HG03064 (cell line): ENCODE measurements around the gene SORCS3.

Experiments used
- ATAC-seq: cut with Tn5 transposase; IDR thresholded peaks from one replicate; pipeline ENCODE4 v1.9.1; 2021; ENCODE audit warnings: low read depth; ENCODE audit not compliant: unreplicated experiment

Gene SORCS3

DNA sequence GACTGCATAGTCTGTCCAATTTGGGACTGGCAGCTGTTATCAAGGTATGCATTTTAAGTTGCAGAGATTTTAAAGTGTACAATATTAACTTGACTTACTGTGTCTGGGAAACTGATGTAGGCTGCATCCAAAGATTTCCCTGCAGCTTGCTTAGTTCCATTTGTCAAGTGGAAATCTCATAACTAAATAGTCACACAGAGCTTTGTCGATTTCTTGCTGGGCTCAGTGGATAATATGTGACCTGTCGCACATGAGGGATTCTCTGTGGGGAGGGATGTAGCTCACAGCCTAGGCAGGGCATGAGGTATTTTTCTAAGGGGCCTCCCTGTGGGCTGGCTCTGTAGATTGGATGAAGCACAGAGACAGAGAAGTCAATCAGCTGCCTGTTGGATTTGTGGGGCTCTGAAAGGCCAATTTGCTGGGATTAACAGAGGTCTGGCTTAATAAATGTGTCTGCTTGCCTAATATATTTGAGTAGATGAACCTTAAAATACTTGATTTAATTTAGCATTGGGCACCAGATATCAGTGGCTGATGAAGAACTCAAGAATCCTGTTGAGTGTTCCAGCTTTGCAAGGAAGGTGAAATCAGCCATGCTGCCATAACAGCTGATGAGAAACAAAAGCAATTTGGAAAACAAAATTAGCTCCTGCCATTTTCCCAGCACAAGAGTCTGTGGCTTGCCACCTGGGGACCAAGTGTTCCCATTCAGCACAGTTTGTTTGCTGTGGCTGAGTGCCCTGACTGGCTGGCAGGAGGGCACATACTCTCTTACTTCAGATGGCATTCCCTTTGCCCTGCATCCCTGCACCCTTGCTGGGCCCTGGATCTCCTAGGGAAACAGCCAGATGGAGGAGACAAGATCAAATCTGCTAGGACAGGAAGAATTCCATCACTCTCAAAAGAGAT, 598.5 kb downstream of the SORCS3 start:
- no peak for ATAC-seq

GRCh38 chr10:105241254-105241653, 600.2 kb downstream of the SORCS3 start:
- ATAC-seq: no peak

GRCh38 chr10:105243381-105243780, 602.3 kb downstream of the SORCS3 start:
- no peak for ATAC-seq

- no peak for ATAC-seq
Observed at GRCh38 chr10:105243825-105244224, 602.7 kb downstream of the SORCS3 start.

DNA sequence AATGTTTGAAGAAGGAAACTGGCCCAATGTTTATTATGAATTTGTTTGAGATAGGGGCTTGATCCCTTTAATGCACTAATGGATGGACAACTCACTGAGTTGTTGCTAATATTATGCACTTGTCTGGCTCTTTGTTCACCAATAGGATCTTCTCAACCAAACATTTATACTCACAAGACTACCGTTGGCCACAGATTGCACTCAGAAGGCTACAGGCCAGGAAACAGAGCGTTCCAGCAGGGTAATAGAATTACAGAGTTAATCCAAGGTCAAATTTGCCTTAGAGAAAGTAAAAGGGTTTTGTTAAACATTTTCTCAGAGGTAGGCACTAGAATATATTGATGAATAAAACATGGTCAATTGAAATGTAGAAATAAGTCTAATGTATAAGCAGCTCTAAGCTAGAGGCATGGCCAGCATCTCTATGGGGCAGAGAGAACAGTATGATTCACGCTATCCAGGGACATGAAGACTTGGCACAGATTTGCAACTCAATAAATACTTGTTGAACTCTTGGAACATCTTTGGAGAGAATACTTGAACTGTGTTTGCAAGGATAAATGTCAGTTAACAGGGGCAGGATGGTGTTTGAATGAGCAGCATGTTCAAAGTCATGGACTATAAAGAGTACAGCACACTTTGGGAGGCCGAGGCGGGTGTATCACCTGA, 606.9 kb downstream of the SORCS3 start:
- ATAC-seq: no peak

DNA sequence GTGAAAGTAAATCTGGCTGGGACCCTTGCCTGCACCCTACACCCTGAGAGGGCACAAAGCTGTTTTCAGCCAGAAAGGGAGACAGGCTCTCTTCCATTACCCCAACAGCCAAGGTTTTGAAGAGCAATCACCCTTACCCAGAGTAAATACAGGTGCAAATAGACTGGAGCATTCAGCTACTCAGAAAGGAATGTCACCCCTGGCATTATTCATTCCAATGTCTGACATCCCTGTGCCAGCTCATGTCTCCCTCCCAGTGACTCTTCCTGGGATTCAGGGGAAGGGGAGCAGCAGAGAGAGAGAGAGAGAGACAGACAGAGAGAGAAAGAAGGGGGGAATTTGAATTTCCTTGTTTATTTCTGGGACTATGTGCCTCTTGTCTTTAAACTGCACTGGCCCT, 611.8 kb downstream of the SORCS3 start:
- ATAC-seq: no peak

- no peak for ATAC-seq
Observed at GRCh38 chr10:105253515-105254212, 612.6 kb downstream of the SORCS3 start.

DNA sequence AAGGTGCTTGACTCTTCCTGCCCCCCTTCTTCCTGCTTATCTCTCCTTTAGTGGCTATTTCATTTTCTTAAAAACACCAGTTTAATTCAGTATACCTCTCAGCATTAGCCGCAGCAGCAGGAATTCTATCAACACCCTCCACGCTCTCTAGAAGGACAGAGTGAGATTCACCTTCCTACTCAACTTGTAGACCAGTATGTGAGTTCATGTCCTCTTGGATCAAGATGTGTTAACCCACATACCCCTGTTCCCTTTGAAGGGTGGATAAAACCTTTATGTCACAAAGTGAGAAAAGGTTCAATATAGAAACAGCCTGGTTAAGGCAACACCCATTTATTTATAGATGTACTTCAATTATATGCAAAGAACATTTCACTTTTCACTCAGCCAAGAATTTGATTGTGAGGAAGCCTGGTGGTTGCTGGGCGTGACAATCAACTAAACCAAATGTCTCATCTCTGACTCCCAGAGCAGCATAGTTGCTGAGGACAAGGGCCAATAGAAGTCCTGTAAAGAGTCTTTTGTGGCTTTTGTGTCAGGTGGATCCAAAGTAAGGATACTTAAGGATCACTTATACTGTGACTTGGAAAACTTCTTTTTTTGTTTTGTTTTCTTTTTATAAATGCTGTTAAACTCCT, 617.1 kb downstream of the SORCS3 start:
- ATAC-seq: no peak

GRCh38 chr10:105258674-105259065, 617.6 kb downstream of the SORCS3 start:
- ATAC-seq: no peak

- ATAC-seq: no peak
Observed at GRCh38 chr10:105259201-105259600, 618.1 kb downstream of the SORCS3 start.

DNA sequence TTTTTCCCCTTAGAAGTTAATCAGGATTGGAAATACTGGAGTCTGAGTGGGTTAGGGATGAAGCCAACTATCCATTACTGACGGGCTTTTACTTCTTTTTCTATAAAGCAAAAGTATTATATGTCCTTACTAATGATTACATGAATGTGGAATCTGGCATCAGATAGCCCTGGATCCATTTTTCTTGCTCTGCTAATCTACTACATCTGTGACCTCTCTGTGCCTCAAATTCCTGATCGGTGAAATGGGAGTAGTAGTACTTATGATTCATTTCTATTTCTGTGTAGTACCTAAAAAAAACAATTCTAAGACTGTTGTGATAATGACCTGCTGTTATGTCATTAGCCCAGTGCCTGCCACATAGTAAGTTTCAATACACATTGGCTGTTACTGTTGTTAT, 621.6 kb downstream of the SORCS3 start:
- ATAC-seq: no peak

DNA sequence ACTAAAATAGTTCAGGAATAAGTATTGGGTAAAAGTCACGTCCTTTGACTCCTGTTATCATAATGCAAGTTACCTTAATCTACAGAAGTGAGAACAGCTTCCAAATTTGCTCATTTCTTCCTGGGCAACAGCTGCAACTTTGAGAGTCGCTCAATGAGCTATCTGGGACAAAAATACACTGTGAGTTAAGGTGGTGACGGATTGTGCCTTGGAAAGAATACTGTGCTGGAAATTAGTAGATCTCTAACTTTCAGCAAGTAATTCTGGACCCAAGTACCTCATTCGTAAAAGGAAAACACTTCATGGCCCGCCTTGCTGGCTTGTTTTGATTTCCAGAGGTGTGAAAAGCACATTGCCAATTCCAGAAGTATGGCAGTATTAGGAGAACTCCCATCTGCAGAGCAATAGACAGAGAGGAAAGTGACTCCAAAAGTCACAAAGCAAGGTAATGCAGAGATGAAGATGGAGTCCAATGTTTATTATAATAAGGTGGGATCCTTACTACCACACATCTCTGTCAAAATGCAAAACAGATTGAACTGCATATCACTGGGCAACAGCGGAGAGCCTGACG, 626.0 kb downstream of the SORCS3 start:
- ATAC-seq: no peak

- ATAC-seq: no peak
Observed at GRCh38 chr10:105268961-105269360, 627.9 kb downstream of the SORCS3 start.

- ATAC-seq: no peak
Observed at GRCh38 chr10:105269689-105270088, 628.6 kb downstream of the SORCS3 start.

DNA sequence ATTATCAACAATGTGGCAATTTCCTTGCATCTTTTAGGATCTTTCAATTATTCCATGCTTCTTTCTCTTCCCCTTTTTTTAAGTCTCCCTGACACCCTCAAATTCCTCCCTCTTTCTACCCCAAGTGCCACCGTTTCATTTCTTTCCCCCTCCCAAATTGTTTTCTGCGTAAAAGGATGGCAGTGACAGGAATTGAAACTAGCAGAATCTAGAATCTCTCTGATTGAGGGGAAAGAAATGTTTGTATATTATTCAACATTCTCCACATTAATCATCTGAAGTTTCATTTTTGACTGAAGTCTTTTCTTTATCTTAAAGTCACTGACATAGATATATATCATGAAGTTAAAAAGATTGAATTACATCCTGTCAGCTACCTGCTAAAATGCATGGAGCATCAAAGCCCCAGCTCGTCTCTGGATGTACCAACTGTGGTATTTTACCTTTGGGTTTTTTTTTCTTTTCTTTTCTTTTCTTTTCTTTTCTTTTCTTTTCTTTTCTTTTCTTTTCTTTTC, 633.5 kb downstream of the SORCS3 start:
- ATAC-seq: no peak

DNA sequence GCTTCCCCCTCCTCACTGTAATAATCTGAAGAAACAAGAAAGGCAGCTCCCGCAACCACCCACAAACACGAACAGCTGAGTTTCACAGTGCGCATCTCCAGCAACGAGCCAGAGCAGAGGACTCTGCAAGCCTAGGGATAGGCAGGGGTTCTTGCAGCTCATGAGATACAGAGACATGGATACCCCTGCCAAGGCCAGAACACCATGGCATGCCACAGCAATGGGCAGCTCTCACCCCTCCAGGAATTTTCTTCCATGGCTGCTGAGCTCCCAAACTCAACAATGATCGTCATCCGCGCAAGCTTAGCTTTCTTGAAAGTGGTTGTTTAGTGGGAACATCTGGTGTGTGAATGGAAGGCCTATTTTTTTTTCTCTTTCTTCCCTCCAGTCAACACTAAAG, 637.3 kb downstream of the SORCS3 start:
- no peak for ATAC-seq

- ATAC-seq: no peak
Observed at GRCh38 chr10:105279101-105279500, 638.0 kb downstream of the SORCS3 start.

- ATAC-seq: no peak
Observed at GRCh38 chr10:105280895-105281294, 639.8 kb downstream of the SORCS3 start.

GRCh38 chr10:105284476-105285215, 643.6 kb downstream of the SORCS3 start:
- ATAC-seq: no peak

- no peak for ATAC-seq
Observed at GRCh38 chr10:105288026-105288425, 646.9 kb downstream of the SORCS3 start.
